Mesothelial cell of epicardium (in vitro differentiated cells): Measurements from ENCODE around the gene ZNF330. TPM values are rescaled to one million over a fixed set of nuclear protein-coding genes. Genes with fewer than 3 reads are reported as not detected.

Experiments
- DNase-seq, 2 experiments: peaks; one replicate each; pipeline ENCODE4 v3.0.0; 2021; ENCODE audit warnings: low spot score in 2 of 2; ENCODE audit not compliant: unreplicated experiment in 2 of 2
- H3K27ac Mint-ChIP-seq: 2 replicates; pipeline ENCODE4 v1.8.0; 2021; ENCODE audit warnings: mixed read lengths
- H3K27me3 Mint-ChIP-seq: 2 replicates; pipeline ENCODE4 v1.8.0; 2021; ENCODE audit warnings: low read depth, mixed read lengths
- H3K36me3 Mint-ChIP-seq: 2 replicates; pipeline ENCODE4 v1.8.0; 2021; ENCODE audit warnings: mixed read lengths
- H3K4me1 Mint-ChIP-seq: 2 replicates; pipeline ENCODE4 v1.8.0; 2021; ENCODE audit warnings: mixed read lengths
- H3K4me3 Mint-ChIP-seq: 2 replicates; pipeline ENCODE4 v1.8.0; 2021; ENCODE audit warnings: mild to moderate bottlenecking, moderate library complexity, mixed read lengths
- H3K9me3 Mint-ChIP-seq: 2 replicates; pipeline ENCODE4 v1.8.0; 2021; ENCODE audit warnings: mixed read lengths
- total RNA-seq: library from RNA; stranded (reverse); gene quantifications from 3 replicates; pipeline ENCODE4 v1.2.1, GENCODE V29; 2021
- TF ChIP-seq, protein P1 (sequence below): fragments of 200-600 bp; sonication (generic); IDR thresholded peaks from one replicate; pipeline ENCODE4 v1.5.0; 2021; ENCODE audit warnings: antibody characterized with exemption; ENCODE audit not compliant: unreplicated experiment

Gene ZNF330
- total RNA-seq, 1 donor from 2014 or later: 39.1 TPM

DNA sequence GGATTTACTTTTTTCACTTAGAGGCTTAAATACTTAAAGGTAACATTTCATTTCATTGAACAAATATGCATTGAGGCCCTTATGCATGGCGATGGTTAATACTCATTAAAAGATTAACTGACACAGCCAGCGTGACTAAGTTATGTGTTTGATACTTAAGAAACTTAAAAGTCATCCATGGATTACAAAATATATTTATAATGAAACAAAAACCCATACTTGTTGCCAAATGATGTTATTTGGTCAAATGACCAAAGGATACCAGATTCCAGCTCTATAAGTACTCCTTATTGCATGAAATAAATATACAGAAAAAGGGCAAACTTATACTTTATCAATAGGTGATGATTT is 26.7 kb downstream of the ZNF330 start:
- Mint-ChIP-seq H3K9me3 (peaks cover under 1% of the 10 kb centered on the region), H3K27me3 (no peaks in the 10 kb centered on the region), H3K27ac (no peak overlapping the region), H3K4me3 (no peak overlapping the region), H3K4me1 (peaks cover 9% of the 10 kb centered on the region), H3K36me3 (no peaks in the 10 kb centered on the region)
- no peak for DNase-seq
- TF ChIP-seq, protein P1, sequence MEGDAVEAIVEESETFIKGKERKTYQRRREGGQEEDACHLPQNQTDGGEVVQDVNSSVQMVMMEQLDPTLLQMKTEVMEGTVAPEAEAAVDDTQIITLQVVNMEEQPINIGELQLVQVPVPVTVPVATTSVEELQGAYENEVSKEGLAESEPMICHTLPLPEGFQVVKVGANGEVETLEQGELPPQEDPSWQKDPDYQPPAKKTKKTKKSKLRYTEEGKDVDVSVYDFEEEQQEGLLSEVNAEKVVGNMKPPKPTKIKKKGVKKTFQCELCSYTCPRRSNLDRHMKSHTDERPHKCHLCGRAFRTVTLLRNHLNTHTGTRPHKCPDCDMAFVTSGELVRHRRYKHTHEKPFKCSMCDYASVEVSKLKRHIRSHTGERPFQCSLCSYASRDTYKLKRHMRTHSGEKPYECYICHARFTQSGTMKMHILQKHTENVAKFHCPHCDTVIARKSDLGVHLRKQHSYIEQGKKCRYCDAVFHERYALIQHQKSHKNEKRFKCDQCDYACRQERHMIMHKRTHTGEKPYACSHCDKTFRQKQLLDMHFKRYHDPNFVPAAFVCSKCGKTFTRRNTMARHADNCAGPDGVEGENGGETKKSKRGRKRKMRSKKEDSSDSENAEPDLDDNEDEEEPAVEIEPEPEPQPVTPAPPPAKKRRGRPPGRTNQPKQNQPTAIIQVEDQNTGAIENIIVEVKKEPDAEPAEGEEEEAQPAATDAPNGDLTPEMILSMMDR: no peak

DNA sequence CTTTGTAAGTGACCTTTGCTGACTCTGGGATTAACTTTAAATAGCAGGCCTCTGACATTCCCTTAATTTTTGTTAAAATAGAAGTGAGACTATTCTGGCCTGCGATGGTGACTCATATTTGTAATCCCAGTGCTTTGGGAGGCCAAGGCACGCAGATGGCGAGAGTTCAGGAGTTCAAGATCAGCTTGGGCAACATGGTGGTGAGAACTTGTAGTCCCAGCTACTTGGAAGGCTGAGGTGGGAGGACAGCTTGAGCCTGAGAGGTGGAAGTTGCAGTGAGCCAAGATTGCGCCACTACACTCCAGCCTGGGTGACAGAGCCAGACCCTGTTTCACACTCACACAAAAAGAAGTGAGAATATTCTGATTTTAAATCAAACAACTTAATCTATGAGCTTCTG is 27.3 kb downstream of the ZNF330 start:
- no peaks in the 10 kb centered on the region for H3K9me3 Mint-ChIP-seq

DNA sequence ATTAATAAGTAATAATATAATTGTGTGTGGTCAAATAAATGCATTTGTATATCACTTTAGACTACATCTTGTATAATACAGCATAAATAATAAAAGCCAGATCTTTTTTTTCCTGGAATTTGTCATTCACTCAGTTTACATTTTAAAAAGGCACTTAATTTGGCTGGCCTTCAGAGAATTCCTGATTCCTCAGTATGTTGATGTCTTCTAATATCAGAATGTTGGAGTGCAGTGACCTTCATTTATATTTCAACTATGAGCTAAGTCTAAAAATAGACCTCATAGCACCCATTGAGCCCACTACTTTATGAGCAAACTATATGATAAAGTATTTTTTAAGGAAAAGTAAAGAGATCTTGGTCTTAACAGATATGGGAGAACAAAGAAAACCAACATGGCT is 27.8 kb downstream of the ZNF330 start:
- Mint-ChIP-seq H3K36me3 (no peaks in the 10 kb centered on the region), H3K27me3 (no peaks in the 10 kb centered on the region), H3K4me3 (no peak overlapping the region), H3K9me3 (no peaks in the 10 kb centered on the region), H3K27ac (no peak overlapping the region), H3K4me1 (peaks cover 9% of the 10 kb centered on the region)
- TF ChIP-seq, protein P1: no peak
- DNase-seq: no peak

More for the DNA sequence above, 27.3 kb downstream of the ZNF330 start:
- no peak for DNase-seq
- Mint-ChIP-seq H3K27ac (no peak overlapping the region), H3K4me3 (no peak overlapping the region), H3K27me3 (no peaks in the 10 kb centered on the region), H3K36me3 (no peaks in the 10 kb centered on the region), H3K4me1 (peaks cover 9% of the 10 kb centered on the region)
- TF ChIP-seq, protein P1: no peak

DNA sequence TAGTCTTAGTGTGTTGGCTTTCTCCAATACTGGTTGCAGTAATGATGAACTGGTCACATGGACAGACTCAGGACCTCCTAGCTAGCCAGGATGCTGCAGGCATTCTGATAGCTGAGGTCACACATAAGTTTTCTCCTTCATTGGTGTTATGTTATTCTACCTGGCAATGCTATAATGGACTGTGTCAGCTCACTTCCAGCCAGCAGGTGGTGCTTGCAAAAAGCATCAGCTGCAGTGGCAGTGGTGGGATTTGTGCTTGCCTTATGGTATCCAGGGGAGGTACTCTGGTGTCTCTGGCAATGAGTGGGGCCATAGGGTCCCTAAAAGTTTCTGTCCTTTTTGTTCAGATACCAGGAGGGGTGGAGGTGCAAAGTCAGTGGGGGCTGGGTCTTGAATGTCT is 33.6 kb downstream of the ZNF330 start:
- DNase-seq: no peak
- Mint-ChIP-seq H3K27ac (no peak overlapping the region), H3K27me3 (peaks cover 2% of the 10 kb centered on the region), H3K4me3 (no peak overlapping the region), H3K9me3 (no peaks in the 10 kb centered on the region), H3K4me1 (no peaks in the 10 kb centered on the region), H3K36me3 (no peaks in the 10 kb centered on the region)
- TF ChIP-seq, protein P1: no peak

DNA sequence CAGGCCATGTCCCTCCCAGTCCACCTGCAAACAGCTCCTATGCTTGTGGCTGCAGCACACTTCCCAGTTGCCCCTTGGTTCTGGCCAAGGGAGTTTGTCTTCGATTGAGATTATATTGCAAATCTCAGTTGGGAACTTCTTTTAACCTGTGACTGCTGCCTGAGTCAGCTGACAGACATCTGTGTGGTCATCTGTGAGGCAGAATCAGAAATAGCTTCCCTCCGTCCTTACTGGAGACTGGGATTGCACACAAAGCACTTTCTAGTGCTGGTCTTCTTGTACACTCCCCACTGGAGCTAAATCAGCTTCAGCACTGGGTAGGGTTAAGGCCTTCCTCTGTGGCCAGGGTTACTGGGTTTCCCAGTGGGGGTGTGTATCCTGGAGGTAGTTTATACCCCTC is 34.3 kb downstream of the ZNF330 start:
- TF ChIP-seq, protein P1: no peak
- H3K27ac Mint-ChIP-seq: no peak overlapping the region
- no peaks in the 10 kb centered on the region for H3K4me1 Mint-ChIP-seq
- H3K36me3 Mint-ChIP-seq: no peaks in the 10 kb centered on the region
- H3K4me3 Mint-ChIP-seq: no peak overlapping the region
- no peak for DNase-seq
- H3K9me3 Mint-ChIP-seq: no peaks in the 10 kb centered on the region
- H3K27me3 Mint-ChIP-seq: peaks cover 2% of the 10 kb centered on the region

DNA sequence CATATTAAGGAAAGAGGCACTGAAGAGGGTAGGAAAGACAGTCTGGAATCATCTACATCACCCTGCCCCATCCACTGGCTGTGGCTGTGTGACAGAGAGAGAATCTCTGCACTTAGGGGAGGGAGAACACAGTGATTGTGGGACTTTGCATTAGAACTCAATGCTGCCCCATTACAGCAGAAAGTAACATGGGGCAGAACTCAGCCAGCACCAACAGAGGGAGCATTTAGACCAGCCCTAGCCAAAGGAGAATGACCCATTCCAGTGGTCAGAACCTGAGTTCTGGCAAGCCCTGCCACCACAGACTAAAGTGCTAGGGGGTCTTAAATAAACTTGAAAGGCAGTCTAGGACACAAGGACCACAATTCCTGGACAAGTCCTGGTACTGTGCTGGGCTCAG is 37.9 kb downstream of the ZNF330 start:
- Mint-ChIP-seq H3K4me1 (no peaks in the 10 kb centered on the region), H3K27ac (no peak overlapping the region)
- TF ChIP-seq, protein P1: no peak

More for the DNA sequence above, 37.9 kb downstream of the ZNF330 start:
- no peaks in the 10 kb centered on the region for H3K9me3 Mint-ChIP-seq
- H3K27me3 Mint-ChIP-seq: peaks cover 4% of the 10 kb centered on the region
- H3K36me3 Mint-ChIP-seq: no peaks in the 10 kb centered on the region
- no peak overlapping the region for H3K4me3 Mint-ChIP-seq
- no peak for DNase-seq
